Activated CD4-positive, alpha-beta T cell treated with anti-CD3 and anti-CD28 coated beads, Interleukin-2, amount 50 U/mL, for 24 hours (primary cell): Measurements from ENCODE around the gene NHSL2.
"Not testable (repeated sequence)": the region's sequence is repeated elsewhere in the genome, so short reads cannot be mapped to it uniquely, and the experiment has no call there.

ENCODE experiments used
- DNase-seq, 2 donors: peaks; one replicate each; pipeline ENCODE4 v3.0.0-alpha.2; 2020; ENCODE audit warnings: low read depth in 1 of 2, low spot score in 1 of 2

NHSL2 gene

DNA sequence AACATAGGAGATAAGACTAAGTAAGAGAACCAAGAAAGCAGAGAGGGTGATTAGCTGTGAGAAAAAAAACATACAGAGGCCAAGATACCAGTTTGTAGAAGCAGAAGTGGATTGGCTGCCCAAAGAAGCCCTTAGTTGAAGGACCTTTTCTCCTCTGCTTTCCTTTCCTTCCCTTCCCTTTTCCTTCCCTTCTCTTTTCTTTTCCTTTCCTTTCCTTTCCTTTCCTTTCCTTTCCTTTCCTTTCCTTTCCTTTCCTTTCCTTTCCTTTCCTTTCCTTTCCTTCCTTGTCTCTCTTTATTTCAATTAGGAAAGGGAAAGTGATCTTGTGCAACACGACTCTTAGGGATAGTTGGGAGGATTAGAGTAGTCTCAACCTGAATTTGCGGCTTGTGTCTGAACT is 128.2 kb downstream of the NHSL2 start:
- DNase-seq, result no peak

DNA sequence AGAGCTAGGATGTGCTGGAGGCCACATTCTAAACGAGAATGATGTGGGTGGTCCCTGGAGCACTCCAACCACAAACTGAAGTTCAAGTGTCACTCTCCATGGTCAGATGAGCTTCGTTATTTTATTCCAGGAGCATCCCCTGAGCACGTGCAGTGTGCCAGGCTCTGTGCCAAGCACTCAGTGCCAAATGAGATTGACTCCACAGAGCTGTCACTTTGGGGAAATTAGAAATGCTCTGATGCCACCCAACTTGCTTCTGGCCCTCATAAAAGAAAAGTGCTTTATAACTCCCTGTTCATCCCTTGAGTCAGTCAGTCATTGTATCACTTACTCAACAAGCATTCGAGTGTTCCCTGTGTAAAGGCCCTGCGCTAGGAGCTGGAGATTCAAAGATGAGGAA is 129.9 kb downstream of the NHSL2 start:
- DNase-seq, result no peak

DNA sequence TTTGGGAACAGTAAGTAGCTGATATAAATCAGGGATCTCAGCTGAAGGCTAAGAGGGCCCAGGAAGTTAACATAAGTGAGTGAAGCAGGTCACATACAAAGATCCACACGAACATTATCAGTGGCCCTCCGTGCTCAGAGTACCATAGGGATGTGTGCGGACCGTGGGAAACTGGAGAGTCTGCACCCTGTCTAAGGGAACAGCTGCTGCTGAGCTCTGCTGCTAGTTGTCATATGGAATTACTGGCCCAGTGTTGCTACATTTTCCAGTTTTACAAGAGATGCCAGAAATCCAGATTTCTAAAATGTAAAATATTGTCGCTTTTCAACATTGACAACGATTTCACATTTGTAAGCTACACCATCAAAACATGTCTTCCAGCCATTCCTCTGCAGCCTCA is 130.5 kb downstream of the NHSL2 start:
- DNase-seq, result no peak

DNA sequence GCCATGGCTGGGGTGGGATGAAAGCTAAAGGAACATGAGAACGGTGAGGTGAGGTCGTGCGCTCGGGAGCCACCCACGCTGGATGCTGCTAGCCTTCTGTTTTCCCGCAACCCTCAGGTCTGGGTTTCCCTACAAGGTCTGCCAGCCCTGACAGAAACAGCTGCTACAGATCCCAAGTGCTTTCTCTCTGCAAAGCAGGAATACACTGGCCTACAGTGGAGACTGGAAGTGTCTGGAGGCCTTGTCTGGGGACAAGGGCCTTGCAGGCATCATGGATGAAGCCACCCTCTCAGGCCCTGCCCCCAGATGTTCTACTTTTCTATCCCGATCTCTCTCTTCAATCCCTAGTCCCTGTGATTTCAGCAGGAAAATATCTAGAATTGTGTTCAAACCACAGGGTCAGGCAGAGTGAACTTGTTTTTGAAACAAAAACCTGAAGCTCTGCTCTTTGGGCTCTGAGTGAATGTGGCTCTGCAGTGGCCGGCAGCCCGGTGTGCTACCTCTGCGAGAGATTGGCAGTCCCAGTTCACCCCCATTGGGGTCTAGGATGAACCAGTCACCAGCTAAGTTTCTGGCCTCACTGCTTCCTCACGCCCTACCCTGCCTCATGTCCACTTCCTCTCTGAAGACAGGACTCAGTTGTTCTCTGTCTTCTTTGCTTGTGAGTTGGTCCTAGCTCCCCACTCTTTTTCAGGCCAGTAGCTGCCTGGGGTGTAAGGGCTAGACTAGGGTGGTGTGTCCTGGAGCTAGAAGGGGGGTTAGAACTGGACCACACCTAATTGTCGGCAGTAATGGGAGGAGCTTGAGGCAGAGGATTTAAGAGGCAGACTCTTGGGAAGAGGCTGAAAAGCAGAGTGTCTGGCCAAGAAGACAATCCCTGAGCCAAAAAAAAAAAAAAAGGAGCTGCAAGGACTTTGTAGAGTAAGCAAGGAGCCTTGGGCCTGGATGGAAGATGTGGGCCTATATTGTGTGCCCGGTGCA is 131.5 kb downstream of the NHSL2 start:
- no peak for DNase-seq

DNA sequence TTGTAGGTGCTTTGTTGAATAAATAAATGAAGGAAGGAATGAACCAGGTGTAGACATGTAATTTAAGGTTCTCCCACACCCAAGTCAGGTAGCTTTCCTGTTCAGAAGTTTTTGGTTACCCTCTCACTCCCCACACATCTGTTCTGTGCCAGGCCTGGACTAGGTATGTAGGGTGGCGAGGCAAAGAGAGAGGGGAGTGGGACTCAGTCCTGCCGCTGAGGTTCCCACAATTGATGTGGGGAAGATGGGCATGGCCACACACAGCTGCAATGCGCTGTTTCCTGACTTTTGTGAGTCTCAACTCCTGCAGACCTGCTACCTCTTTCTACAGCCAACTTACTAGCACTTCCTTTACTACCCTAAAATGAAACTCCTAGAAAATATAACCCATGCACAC is 132.2 kb downstream of the NHSL2 start:
- DNase-seq, result no peak

DNA sequence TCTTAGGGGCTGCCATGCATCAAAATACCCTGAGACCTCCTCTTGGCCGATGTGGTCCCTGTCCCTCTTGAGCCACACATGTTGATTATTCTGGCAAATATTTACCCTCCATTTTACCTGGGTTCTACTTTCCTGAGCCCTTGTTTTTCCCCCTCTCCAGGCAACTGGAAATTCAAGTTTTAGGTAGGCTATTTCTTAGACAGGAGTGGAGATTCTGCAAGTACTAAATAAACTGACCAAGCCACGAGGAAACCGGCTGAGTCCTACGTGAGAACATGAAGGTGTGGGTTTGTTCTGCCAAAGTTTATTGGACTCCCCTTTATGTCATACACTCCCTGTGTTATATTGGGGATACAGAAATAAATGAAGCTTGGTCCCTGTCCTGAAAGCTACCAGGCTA is 133.0 kb downstream of the NHSL2 start:
- no peak for DNase-seq

DNA sequence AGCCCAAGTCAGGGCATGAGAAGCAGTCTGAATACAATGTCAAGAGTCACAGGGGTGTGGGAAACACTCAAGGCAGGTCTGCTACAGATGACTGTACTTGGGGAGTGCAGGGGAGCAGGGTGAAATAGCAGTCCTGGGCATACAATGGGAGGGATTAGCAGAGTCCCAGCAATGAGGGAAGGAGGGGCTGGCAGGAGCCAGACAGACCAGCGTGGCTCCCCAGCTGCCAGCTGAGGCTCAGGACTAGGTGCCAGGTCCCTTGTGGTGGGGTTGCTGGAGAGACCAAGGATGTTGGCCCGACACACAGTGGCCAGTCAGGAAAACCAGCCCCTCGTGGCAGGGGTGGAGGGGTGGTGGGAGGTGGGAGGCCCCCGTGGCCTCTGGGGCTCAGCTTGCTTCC is 134.5 kb downstream of the NHSL2 start:
- no peak for DNase-seq

DNA sequence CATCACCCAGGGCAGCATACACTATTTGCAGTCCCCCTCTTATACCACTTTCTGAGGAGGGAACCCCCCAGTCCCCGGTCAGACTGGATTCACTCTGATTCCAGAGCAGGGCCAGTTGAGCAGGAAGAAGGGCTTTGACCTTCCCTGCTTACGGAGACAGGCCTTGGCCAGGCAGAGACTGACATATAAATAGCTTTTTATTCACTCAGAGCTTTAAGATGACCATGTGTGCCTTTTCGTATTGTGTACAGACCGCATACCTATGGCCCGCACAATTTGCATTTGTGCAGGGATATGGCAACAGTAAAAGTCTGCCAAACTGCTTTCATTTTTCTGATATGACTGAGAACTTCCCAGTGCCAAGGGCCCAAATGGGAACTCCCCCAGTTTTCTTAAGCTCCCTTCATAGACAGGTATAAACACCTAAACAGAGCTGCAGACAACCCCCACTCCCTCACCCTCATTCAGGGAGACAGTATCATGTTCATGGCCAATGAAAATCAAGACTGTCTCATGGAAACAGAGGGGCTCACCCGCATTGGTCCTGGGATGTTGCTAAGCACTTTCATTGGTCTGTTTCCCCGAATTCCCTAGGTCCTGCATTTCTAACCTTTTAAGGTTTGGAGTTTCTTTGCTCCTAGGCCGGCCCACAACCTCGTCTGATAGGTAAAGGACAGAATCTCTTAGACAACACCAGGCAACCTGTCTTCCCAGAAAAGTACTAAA is 135.1 kb downstream of the NHSL2 start:
- DNase-seq, result no peak

DNA sequence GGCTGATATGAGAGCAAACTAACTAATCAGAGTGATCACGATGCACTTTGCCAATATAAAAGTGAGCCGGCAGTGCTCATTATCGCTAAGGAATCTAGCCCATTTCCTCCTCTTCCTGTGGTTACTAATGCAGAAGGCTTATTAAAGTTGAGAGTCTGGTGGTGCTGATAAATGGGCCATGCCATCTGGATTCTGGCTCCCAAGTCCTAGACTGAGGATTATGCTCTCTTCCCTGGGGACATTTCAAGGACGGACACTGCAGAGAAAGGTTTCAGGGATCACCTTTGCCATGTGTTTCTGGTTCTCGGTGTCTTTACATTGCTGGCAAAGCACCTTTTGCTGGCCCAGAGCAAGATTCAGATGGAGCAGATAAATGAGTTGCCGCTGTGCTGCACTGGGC is 135.8 kb downstream of the NHSL2 start:
- no peak for DNase-seq

DNA sequence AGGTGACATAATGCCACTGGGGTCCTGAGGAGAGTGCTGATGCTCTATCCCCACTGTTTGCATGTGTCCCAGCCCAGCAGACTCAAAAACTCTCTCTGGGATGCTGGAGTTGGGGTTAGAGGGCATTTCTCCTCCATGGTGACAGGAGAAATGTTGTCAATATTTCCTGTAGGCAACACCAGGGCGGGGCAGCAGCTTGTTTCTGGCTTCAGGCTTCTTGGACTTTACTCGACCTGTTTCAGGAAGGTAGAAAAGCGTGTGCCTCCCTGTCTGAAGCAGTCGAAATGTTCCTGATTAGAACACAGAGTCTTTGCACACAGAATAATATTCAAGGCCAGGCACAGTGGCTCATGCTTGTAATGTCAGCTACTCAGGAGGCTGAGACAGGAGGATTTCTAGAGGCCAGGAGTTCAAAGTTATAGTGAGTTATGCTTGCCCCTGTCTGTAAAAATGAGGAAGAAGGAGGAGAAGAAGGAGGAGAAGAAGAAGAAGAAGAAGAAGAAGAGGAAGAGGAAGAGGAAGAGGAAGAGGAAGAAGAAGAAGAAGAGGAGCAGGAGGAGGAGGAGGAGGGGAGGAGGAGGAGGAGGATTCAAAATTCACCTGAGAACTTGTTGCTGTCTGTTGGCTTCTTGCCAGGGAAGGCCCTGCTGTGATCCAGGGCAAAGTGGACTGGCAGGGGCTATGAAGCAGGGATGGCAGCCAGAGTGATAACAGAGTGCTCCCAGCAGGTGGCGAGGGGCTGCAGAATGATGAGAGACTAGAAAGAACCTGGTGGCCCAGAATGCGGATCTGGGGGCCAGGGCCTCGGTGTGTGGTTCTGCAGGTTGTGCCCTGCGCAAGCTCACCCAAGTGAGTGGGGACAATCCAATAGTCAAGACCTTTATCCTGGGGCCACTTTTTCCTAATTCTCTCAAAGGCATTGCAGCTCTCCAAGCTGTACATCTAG is 138.1 kb downstream of the NHSL2 start:
- no peak for DNase-seq

DNA sequence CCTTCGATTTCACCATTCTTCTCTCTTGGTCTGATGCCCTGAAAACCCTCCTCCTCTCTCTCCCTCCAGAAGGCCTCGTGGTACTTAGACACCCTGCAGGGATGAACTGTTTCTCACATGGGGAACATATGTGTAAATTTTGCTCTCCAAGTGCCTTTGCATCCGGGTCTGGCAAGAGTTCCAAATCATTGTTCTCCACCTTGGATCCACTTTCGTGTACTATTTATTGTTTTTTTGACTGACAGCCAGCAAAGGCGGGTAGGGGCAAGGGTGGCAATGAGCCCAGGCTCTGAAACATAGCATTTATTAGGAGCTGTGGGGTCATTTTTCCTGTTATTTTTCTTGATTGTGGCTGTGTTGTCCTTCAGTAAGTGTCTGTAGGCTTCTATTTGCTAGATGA is 139.4 kb downstream of the NHSL2 start:
- DNase-seq, result no peak

DNA sequence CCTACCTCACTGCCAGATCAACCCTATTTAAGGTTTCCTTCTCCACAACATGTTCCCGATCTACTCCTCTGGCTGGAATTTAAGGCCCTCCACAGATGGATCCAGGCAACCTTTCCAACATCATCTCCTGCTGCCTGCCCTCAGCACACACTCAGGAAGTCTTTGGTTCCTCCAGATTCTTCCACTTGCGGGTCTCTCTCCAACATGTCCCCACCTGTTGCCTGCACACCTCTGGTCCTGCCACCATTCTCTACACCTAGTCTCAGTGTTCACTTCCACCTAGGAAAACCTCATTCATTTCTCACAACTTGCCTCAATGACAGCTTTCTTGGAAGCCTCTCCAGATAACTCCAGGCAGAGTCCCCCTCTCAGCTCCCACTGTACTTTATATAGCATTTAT is 140.9 kb downstream of the NHSL2 start:
- no peak for DNase-seq

DNA sequence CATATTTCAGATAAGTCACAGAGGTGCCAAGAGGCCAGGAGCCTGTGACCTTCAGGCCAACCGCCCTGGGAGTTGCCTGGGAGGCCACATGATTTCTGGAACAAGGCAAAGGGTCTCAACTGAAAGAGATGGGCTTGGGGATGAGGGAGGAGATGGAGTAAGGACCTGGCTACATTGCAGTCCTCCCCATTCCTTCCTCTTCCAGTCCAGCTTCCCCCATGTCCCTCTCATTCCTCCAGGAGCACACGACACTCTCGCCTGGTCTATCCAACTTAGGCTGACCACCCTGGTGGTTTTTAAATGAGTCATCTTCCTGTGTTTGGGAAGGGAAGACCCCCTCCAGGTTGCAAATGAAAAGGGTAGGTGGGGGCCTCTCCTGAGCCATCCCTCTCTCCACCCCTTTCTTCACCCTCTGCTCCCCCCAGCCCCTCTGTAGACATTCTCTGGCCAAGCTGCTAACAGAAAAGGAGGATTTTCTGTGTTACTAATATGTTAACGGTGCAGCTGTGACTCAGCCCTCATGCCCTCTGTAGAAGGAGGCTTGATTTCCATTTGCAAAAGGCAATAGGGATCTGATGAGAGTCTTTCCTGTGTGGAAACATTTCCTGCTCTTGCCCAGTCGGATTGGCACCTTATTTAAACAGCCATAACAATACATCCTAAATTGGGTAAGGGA is 141.9 kb downstream of the NHSL2 start:
- DNase-seq, result no peak

DNA sequence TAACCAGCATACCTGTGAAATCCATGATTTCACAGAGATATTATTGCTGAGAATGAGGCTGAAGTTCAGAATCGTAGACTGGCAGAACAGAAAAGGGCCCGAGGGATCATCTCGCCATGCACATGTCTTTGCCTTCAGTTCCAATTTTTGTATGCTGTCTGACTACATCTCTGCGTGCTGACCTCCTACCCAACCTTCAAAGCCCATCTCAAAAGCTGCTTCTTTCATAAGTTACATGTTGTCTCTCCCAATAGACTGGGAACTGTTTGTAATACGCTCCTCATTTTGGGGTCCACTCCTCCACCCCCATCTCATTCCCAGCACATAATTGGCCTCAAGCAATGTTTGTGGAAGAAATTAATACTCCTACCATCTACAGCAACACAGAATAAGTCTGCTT is 142.9 kb downstream of the NHSL2 start:
- no peak for DNase-seq

DNA sequence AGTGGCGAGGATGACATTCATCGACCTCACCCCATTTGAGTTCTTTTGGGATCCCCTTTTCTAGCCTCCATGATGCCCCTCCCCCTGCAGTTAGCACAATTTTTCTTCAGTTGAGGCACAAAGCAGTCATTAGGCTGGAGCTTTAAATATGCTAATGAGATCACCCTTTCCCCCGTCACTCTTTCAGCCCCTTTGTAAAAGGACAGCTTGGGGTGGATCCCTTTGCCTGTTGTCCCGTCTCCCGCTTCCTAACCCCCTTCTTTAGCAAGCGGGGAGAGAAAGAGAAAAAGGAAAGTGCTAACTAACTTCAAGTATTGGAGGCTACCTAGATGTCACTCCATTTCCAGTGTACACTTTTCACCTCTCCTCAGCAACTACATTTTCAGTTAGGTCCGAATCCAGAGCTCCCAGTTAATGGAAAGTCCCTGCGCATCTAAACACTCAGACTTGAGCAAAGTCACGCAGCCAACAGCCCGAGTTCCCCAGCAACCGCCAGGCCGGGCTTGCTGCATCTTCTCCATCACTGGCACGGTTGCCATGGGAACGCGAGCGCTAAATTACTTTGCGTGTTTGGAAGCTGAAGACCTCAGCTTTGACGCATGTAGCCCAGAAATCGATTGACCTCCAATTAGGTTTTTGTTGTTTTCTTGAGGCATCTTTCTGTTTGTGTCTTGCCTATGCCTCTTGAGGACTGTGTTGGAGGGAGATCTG is 144.3 kb downstream of the NHSL2 start:
- no peak for DNase-seq

DNA sequence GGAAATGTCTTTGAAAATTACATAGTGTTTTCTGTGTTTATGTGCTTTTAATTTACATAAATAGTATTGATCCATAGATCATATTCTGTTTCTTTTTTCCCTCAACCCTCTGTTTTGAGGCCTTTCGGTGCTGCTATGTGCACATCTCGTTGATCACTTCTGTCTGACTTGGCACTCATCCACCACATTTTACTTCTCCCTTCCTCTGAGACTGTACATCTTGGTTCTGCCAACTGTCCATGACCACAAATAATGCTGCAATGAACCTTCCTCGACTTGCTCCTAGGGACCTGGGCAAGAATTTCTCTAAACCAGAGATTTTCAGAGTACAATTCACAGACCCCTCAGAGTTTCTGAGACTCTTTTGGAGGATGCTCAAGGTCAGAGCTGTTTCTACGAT is 146.7 kb downstream of the NHSL2 start:
- no peak for DNase-seq

DNA sequence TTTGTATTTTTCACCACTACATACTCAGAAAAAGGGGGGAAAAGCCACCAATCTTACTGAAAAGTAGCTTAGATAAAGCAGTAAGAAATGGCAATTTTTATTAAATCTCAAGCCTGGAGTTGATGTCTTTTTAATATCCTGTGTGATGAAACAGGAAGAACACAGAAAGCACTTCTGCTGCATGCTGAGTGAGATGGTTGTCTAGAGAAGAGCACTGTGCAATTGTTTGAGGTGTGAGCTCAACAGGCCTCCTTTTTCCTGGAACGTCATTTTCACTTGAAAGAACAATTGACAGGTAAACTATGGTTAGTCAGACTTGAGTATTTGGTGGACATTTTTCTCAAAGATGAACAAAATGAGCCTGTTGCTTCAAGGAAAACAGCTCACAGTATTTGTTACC is 147.2 kb downstream of the NHSL2 start:
- DNase-seq, result no peak

DNA sequence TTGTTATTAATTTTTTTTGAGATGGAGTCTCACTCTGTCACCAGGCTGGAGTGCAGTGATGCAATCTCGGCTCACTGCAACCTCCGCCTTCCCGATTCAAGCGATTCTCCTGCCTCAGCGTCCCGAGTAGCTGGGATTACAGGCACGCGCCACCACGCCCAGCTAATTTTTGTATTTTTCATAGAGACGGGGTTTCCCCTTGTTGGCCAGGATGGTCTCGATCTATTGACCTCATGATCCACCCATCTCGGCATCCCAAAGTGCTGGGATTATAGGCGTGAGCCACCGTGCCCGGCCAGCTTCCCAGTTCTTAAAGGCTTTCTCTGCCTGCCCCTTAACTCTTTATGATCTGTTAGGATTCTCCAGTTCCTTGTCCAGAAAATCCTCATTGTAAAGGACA is 147.7 kb downstream of the NHSL2 start:
- DNase-seq, result not testable (repeated sequence)

DNA sequence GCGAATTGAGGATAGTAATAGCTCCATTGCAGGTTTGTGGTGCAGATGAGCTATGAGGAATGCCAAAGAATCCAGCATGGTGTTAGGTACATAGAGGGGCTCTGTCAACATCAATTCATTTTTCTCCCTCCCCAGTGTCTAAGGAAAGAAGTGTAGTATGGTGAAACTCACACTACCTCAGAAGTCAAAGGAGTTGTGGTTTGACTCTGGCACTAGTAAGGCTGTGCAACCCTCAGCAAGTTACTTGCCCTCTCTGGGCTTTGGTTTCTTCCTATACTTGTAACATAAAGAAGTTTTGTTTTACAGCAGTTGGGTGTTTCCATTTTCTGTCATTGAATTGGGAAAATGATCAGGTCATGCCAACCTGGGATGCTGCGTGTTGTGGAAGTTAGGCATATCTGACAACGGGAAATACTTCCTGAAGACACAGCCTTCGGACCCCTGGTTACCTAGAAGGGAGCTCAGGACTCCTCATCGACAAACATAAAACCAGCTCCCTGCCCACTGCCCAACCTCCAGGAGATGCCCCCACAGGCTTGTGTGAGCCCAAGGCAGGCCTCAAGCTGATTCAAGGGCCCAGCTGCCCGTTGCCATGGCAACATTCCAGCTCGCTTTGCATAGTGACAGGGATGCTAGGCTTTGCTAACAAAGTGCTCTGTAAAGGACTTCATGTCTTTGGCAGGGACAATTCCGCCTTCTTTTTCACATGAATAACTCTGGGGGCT is 149.7 kb downstream of the NHSL2 start:
- no peak for DNase-seq
